GM13977 (cell line): ENCODE results near the gene CUL1.

Source experiments
- DNase-seq: peaks from one replicate; pipeline ENCODE4 v3.0.0; 2012; ENCODE audit warnings: low spot score
- CTCF ChIP-seq: IDR thresholded peaks from 2 replicates; pipeline ENCODE4 v1.5.1; 2012; ENCODE audit warnings: mild to moderate bottlenecking, control low read depth; ENCODE audit not compliant: insufficient read depth; ENCODE audit errors: extremely low read depth, missing control alignments
- in situ Hi-C: fragments of 300-500 bp; cut with MboI; formaldehyde crosslinking; loops from one replicate; pipeline ENCODE4 v1.12.0; 2022; ENCODE audit warnings: low sequenced_read_pairs, low pct_unique_long_range_greater_than_20kb, mixed read lengths, inconsistent platforms; ENCODE audit not compliant: unreplicated experiment

The CUL1 gene

GRCh38 chr7:148794476-148794875 lies 95.8 kb downstream of the CUL1 start:
- DNase-seq: no peak
- in situ Hi-C loops: no loop called here
- TF ChIP-seq CTCF: no peak

GRCh38 chr7:148796841-148797240 lies 98.1 kb downstream of the CUL1 start:
- no peak for DNase-seq
- in situ Hi-C loops: no loop called here
- TF ChIP-seq CTCF: no peak

DNA sequence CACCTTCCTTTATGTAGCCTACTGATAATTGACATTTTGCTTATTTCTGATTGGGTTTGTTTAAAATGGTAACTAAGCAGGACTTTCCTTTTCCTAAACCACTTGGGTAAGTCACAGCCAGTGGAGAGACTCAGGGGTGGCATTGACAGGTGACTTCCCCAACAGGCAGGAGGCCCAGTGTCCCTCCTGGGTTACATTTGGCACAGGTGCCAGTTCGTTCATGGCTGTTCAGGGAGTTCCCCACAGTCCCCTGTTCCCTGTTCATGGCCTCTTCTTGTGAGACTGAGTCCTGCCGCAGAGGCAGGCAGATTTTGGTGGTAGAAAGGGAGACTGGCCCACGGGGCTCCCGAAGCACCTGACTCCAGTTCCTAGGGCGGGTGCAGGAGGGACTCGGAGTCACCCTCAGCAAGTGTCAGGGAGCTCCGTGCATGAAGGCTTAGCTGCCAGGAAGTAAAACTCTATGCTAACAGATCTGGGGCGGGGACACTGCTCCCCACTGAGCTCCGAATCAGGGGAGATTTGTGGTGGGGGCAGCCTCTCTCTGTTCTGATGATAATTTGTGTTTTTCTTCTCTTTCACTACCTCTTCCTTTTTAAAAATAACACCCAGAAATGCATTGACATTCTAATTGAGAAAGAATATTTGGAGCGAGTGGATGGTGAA lies 101.3 kb downstream of the CUL1 start:
- no peak for DNase-seq
- in situ Hi-C loops: no loop called here
- TF ChIP-seq CTCF: no peak

DNA sequence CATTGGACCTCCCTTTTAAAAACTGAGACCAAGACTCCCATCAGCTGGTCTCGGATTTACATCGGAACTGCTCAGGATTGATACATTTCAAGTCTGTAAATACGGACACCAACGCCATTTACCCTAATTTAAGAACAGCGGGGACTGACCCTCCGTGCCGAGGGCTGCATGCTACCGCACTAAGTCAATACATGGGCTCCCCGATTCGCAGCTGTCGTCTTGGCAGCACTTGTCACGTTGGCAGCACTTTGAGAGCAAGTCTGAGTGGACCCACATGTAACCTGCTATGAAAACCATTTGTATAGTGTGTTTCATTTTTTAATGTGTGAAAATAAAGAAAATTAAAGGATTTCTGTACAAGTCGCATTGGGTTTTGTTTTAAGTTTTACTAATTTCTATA lies 102.0 kb downstream of the CUL1 start:
- DNase-seq: no peak
- in situ Hi-C loops: no loop called here
- no peak for TF ChIP-seq CTCF

GRCh38 chr7:148802101-148802493 lies 103.4 kb downstream of the CUL1 start:
- no peak for DNase-seq
- no peak for TF ChIP-seq CTCF
- in situ Hi-C loops: no loop called here

DNA sequence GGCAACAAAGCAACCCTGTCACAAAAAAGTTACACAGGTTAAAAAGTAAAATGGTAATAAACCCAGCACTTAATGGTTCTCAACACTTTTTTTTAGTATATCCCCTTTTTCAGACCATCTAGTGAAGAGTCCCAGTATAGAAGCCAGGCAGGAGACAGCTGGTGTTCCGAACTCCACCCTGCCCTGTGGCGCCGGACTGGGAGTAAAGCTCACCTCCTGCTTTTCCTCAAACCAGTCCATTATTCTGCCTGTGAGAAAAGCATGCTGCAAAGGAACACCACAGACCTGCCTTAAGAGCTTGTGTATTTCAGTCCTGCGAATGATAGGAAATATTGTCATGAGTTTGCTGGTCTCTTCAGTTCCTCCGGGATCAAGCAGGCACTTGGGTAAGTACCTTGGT lies 104.4 kb downstream of the CUL1 start:
- no peak for TF ChIP-seq CTCF
- no peak for DNase-seq
- in situ Hi-C loops: no loop called here
